Caco-2 (cell line): ENCODE data around the gene TFDP2. TPM values are rescaled to one million over a fixed set of nuclear protein-coding genes. Genes with fewer than 3 reads are reported as not detected.

ENCODE experiments used
- BruUV-seq: library from RNA; stranded (reverse); fragments of 400-500 nt; replicated peaks from 2 replicates; lab custom pipeline; 2021; lab: Mats Ljungman, UMichigan
- CTCF ChIA-PET: fragments of 300-600 bp; sonication (Branson Sonifier 250); formaldehyde crosslinking; loops from one replicate; lab custom pipeline; 2022; ENCODE audit warnings: antibody characterized with exemption; lab: Charles Lee
- POLR2A ChIA-PET: fragments of 300-600 bp; sonication (Branson Sonifier 250); formaldehyde crosslinking; loops from one replicate; lab custom pipeline; 2022; ENCODE audit warnings: antibody characterized with exemption; lab: Charles Lee
- DNase-seq, 2 experiments: peaks; one replicate each; pipeline versions ENCODE4 v3.0.0 to v3.0.0-alpha.2; 2020 to 2022
- H3K27me3 ChIP-seq: replicated peaks from 2 replicates; pipeline ENCODE4 v1.6.0; 2011; ENCODE audit warnings: low read length; ENCODE audit not compliant: control insufficient read depth, insufficient read depth
- H3K36me3 ChIP-seq: 2 replicates; pipeline ENCODE4 v1.5.1; 2011; ENCODE audit warnings: low read length; ENCODE audit not compliant: control insufficient read depth, insufficient read depth
- H3K4me1 ChIP-seq: fragments of 250-450 bp; sonication (Bioruptor Pico); 2 replicates; pipeline ENCODE4 v1.5.1; 2020; ENCODE audit warnings: mild to moderate bottlenecking
- H3K4me3 ChIP-seq: 2 replicates; pipeline ENCODE4 v1.5.1; 2011; ENCODE audit warnings: low read depth, mild to moderate bottlenecking, control low read depth, low read length
- H3K9me3 ChIP-seq: fragments of 250-450 bp; sonication (Bioruptor Pico); 2 replicates; pipeline ENCODE4 v1.5.1; 2020; ENCODE audit warnings: mild to moderate bottlenecking, moderate library complexity
- H3K27ac Mint-ChIP-seq: one replicate; pipeline ENCODE4 v1.8.0; 2022; ENCODE audit warnings: mixed read lengths; ENCODE audit not compliant: unreplicated experiment
- H3K27me3 Mint-ChIP-seq: one replicate; pipeline ENCODE4 v1.8.0; 2022; ENCODE audit warnings: mixed read lengths; ENCODE audit not compliant: insufficient read depth, unreplicated experiment
- H3K36me3 Mint-ChIP-seq: one replicate; pipeline ENCODE4 v1.8.0; 2022; ENCODE audit warnings: mild to moderate bottlenecking, mixed read lengths; ENCODE audit not compliant: insufficient read depth, unreplicated experiment
- H3K4me1 Mint-ChIP-seq: one replicate; pipeline ENCODE4 v1.8.0; 2022; ENCODE audit warnings: low read depth, mixed read lengths; ENCODE audit not compliant: unreplicated experiment
- H3K4me3 Mint-ChIP-seq: one replicate; pipeline ENCODE4 v1.8.0; 2022; ENCODE audit warnings: mild to moderate bottlenecking, moderate library complexity, mixed read lengths; ENCODE audit not compliant: unreplicated experiment
- H3K9me3 Mint-ChIP-seq: one replicate; pipeline ENCODE4 v1.8.0; 2022; ENCODE audit warnings: mixed read lengths; ENCODE audit not compliant: unreplicated experiment
- CTCF ChIP-seq, 2 experiments: fragments of 200-600 bp in 1 of 2; IDR thresholded peaks; 1 replicate in 1 of 2; 2 replicates in 1 of 2; pipeline versions ENCODE4 v1.5.1 to v1.8.0; 2011 to 2022; ENCODE audit warnings: antibody characterized with exemption in 1 of 2, control low read depth in 1 of 2, inconsistent platforms in 1 of 2, low read depth in 1 of 2, low read length in 1 of 2, mild to moderate bottlenecking in 1 of 2, moderate library complexity in 1 of 2; ENCODE audit not compliant: insufficient read depth in 1 of 2, severe bottlenecking in 1 of 2, unreplicated experiment in 1 of 2
- intact Hi-C: fragments of 100-400 bp; cut with micrococcal nuclease; formaldehyde crosslinking; loops from one replicate; pipeline ENCODE4 v1.10.0; 2022; ENCODE audit not compliant: unreplicated experiment
- total RNA-seq: library from RNA; stranded (reverse); gene quantifications from 2 replicates; pipeline ENCODE4 v1.2.3, GENCODE V29; 2022

TFDP2 gene
- total RNA-seq, 1 experiment from 2014 or later: 38.6 TPM

DNA sequence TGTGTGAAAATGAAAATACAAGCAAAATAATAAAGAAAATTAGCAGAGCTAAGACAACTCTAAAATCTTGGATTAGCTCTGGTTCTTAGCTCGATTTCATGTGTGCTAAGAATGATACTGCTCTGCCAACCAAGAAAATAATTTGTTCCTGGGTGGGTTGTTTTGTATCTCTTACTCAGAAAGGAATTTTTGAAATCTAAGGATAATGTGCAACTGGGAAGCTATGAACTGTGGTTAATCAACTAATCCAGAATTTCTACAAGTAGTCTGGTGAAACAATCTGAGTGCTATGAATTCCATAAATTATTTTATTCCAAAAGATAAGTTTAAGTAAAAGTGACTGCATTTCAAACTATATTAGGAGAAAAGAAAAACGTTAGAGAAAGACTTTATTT is 92.0 kb downstream of the TFDP2 start:
- Histone ChIP-seq H3K36me3 (no peaks in the 10 kb centered on the region; the same call in 1 of the 2 replicates), H3K4me3 (no peak overlapping the region), H3K4me1 (no peaks in the 10 kb centered on the region), H3K27me3 (no peaks in the 10 kb centered on the region), H3K9me3 (no peaks in the 10 kb centered on the region)
- no peaks in the 10 kb centered on the region for H3K36me3 Mint-ChIP-seq
- no TSS peak for BruUV-seq
- intact Hi-C loops: no loop called here
- H3K4me1 Mint-ChIP-seq: no peaks in the 10 kb centered on the region
- no peak for TF ChIP-seq CTCF (IDR thresholded peaks at IDR 0.05; ENCODE audit: insufficient read depth in 1 of 2, low read depth in 1 of 2, low read length in 1 of 2, severe bottlenecking in 1 of 2, unreplicated experiment in 1 of 2)
- ChIA-PET POLR2A (no interaction called here), CTCF (no interaction called here)
- no peak overlapping the region for H3K27ac Mint-ChIP-seq
- no peak for DNase-seq
- H3K9me3 Mint-ChIP-seq: no peaks in the 10 kb centered on the region
- H3K27me3 Mint-ChIP-seq: no peaks in the 10 kb centered on the region
- H3K4me3 Mint-ChIP-seq: no peak overlapping the region

DNA sequence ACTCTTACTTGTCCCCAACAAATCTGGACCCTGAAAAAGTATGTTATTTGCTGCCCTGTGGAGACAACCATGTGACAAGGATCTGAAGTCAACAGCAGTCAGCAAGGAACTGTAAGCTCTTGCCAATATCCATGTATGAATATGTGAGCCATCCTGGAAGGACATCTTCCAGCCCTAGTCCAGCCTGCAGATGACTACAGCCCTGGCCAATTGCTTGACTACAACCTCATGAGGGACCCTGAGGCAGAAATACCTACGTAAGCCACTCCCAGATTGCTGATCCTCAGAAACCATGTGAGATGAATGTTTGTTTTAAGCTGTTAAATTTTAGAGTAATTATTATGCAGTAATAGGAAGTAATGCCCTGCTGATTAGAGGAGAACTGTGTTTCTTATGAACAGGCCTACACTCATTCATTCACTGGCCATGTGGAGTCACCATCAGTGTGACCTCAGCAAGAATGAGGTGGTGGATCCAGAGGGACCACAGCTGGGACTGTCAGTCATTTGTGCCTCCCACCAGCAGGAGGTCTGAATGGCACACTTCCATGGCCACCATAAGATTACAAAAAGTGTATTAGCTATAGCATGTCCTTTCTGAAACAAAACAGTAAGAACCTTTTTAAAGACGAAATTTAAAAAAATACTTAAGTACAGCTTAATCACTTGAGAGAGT is 92.6 kb downstream of the TFDP2 start:
- Mint-ChIP-seq H3K27me3 (no peaks in the 10 kb centered on the region), H3K36me3 (no peaks in the 10 kb centered on the region), H3K4me1 (no peaks in the 10 kb centered on the region), H3K27ac (no peak overlapping the region), H3K9me3 (no peaks in the 10 kb centered on the region), H3K4me3 (no peak overlapping the region)
- Histone ChIP-seq H3K9me3 (no peaks in the 10 kb centered on the region), H3K4me3 (no peak overlapping the region), H3K36me3 (no peaks in the 10 kb centered on the region; the same call in 1 of the 2 replicates), H3K27me3 (no peaks in the 10 kb centered on the region), H3K4me1 (no peaks in the 10 kb centered on the region)
- ChIA-PET POLR2A (no interaction called here), CTCF (no interaction called here)
- no peak for DNase-seq
- TF ChIP-seq CTCF (IDR thresholded peaks at IDR 0.05; ENCODE audit: insufficient read depth in 1 of 2, low read depth in 1 of 2, low read length in 1 of 2, severe bottlenecking in 1 of 2, unreplicated experiment in 1 of 2): no peak
- BruUV-seq: no TSS peak
- intact Hi-C loops: no loop called here

DNA sequence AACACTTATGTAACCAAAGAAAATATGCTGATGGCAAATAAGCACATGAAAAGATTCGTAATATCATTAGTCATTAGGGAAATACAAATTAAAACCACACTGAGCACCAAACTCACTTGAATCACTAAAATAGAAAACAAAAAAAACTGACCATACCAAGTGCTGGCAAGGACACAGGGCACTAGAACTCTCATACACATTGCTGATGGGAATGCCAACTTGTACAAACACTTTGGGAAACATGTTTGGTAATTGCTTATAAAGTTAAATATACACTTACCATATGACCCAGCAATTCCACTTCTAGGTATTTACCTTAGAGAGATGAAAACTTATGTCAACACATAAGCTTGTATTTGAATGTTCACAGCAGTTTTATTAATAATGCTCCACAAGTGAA is 95.5 kb downstream of the TFDP2 start:
- no peaks in the 10 kb centered on the region; the same call in 1 of the 2 replicates for H3K36me3 ChIP-seq
- Mint-ChIP-seq H3K4me3 (no peak overlapping the region), H3K27me3 (no peaks in the 10 kb centered on the region), H3K4me1 (no peaks in the 10 kb centered on the region), H3K36me3 (no peaks in the 10 kb centered on the region), H3K9me3 (no peaks in the 10 kb centered on the region), H3K27ac (no peak overlapping the region)
- DNase-seq: no peak
- no peaks in the 10 kb centered on the region for H3K4me1 ChIP-seq
- TF ChIP-seq CTCF (IDR thresholded peaks at IDR 0.05; ENCODE audit: insufficient read depth in 1 of 2, low read depth in 1 of 2, low read length in 1 of 2, severe bottlenecking in 1 of 2, unreplicated experiment in 1 of 2): no peak
- H3K9me3 ChIP-seq: no peaks in the 10 kb centered on the region
- intact Hi-C loops: no loop called here
- CTCF ChIA-PET: no interaction called here
- BruUV-seq: no TSS peak
- POLR2A ChIA-PET: no interaction called here
- H3K4me3 ChIP-seq: no peak overlapping the region
- H3K27me3 ChIP-seq: no peaks in the 10 kb centered on the region
